Measurements from ENCODE around the gene XPA. TPM values are rescaled to one million over a fixed set of nuclear protein-coding genes. Genes with fewer than 3 reads are reported as not detected.

XPA gene
- total RNA-seq, 1 donor from 2014 or later = 10.0 TPM

- peaks cover 3% of the 10 kb centered on the region for H3K9me3 Mint-ChIP-seq (ENCODE audit: unreplicated experiment)
- TF ChIP-seq, protein P1, sequence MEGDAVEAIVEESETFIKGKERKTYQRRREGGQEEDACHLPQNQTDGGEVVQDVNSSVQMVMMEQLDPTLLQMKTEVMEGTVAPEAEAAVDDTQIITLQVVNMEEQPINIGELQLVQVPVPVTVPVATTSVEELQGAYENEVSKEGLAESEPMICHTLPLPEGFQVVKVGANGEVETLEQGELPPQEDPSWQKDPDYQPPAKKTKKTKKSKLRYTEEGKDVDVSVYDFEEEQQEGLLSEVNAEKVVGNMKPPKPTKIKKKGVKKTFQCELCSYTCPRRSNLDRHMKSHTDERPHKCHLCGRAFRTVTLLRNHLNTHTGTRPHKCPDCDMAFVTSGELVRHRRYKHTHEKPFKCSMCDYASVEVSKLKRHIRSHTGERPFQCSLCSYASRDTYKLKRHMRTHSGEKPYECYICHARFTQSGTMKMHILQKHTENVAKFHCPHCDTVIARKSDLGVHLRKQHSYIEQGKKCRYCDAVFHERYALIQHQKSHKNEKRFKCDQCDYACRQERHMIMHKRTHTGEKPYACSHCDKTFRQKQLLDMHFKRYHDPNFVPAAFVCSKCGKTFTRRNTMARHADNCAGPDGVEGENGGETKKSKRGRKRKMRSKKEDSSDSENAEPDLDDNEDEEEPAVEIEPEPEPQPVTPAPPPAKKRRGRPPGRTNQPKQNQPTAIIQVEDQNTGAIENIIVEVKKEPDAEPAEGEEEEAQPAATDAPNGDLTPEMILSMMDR (IDR thresholded peaks at IDR 0.05; ENCODE audit: unreplicated experiment) = no peak
These were observed 25.2 kb upstream of the XPA start for GRCh38 chr9:97722331-97722730.

GRCh38 chr9:97721396-97721795 is 24.3 kb upstream of the XPA start:
- no peak for DNase-seq (ENCODE audit: low spot score)
- peaks cover 4% of the 10 kb centered on the region for H3K36me3 Mint-ChIP-seq (ENCODE audit: low read depth, unreplicated experiment)

More at GRCh38 chr9:97722331-97722730, 25.2 kb upstream of the XPA start:
- Mint-ChIP-seq H3K4me1 (ENCODE audit: unreplicated experiment) (no peaks in the 10 kb centered on the region), H3K36me3 (ENCODE audit: low read depth, unreplicated experiment) (peaks cover 4% of the 10 kb centered on the region), H3K4me3 (ENCODE audit: unreplicated experiment) (no peak overlapping the region), H3K27me3 (ENCODE audit: unreplicated experiment) (no peaks in the 10 kb centered on the region), H3K27ac (ENCODE audit: unreplicated experiment) (no peak overlapping the region)
- DNase-seq (ENCODE audit: low spot score) = no peak

DNA sequence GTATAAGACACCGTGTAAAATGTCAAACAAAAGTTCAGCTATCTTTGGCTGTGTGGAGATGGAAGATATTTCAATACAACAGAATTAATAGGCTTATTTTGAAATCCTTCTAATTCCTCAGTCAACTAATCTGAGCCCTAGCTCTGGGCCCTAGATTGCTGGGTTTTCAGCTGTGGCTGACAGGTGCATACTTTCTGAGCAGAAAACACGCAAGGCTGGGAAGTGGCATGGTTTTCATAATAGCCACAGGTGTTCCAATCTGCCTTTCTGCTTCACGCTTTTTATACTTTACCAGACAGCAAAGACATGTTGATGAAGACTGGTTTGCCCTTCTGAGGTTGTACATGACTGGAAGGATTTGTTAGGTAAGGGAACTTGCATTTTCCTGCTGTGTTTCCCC is 20.7 kb upstream of the XPA start:
- DNase-seq (ENCODE audit: low spot score) = no peak
- peaks cover 4% of the 10 kb centered on the region for H3K36me3 Mint-ChIP-seq (ENCODE audit: low read depth, unreplicated experiment)
- H3K4me3 Mint-ChIP-seq (ENCODE audit: unreplicated experiment) = no peak overlapping the region
- H3K27me3 Mint-ChIP-seq (ENCODE audit: unreplicated experiment) = peaks cover 2% of the 10 kb centered on the region
- TF ChIP-seq, protein P1 (IDR thresholded peaks at IDR 0.05; ENCODE audit: unreplicated experiment) = no peak
- peaks cover 3% of the 10 kb centered on the region for H3K9me3 Mint-ChIP-seq (ENCODE audit: unreplicated experiment)
- no peaks in the 10 kb centered on the region for H3K4me1 Mint-ChIP-seq (ENCODE audit: unreplicated experiment)
- H3K27ac Mint-ChIP-seq (ENCODE audit: unreplicated experiment) = no peak overlapping the region

More at GRCh38 chr9:97721396-97721795, 24.3 kb upstream of the XPA start:
- Mint-ChIP-seq H3K9me3 (ENCODE audit: unreplicated experiment) (peaks cover 3% of the 10 kb centered on the region), H3K27me3 (ENCODE audit: unreplicated experiment) (no peaks in the 10 kb centered on the region), H3K4me1 (ENCODE audit: unreplicated experiment) (no peaks in the 10 kb centered on the region), H3K4me3 (ENCODE audit: unreplicated experiment) (no peak overlapping the region), H3K27ac (ENCODE audit: unreplicated experiment) (no peak overlapping the region)
- TF ChIP-seq, protein P1 (IDR thresholded peaks at IDR 0.05; ENCODE audit: unreplicated experiment) = no peak

GRCh38 chr9:97714435-97714834 is 17.3 kb upstream of the XPA start:
- H3K9me3 Mint-ChIP-seq (ENCODE audit: unreplicated experiment) = no peaks in the 10 kb centered on the region
- H3K36me3 Mint-ChIP-seq (ENCODE audit: low read depth, unreplicated experiment) = peaks cover 4% of the 10 kb centered on the region
- no peak overlapping the region for H3K4me3 Mint-ChIP-seq (ENCODE audit: unreplicated experiment)
- H3K27ac Mint-ChIP-seq (ENCODE audit: unreplicated experiment) = no peak overlapping the region
- peaks cover 2% of the 10 kb centered on the region for H3K27me3 Mint-ChIP-seq (ENCODE audit: unreplicated experiment)
- no peaks in the 10 kb centered on the region for H3K4me1 Mint-ChIP-seq (ENCODE audit: unreplicated experiment)
- TF ChIP-seq, protein P1 (IDR thresholded peaks at IDR 0.05; ENCODE audit: unreplicated experiment) = no peak
- DNase-seq (ENCODE audit: low spot score) = no peak

DNA sequence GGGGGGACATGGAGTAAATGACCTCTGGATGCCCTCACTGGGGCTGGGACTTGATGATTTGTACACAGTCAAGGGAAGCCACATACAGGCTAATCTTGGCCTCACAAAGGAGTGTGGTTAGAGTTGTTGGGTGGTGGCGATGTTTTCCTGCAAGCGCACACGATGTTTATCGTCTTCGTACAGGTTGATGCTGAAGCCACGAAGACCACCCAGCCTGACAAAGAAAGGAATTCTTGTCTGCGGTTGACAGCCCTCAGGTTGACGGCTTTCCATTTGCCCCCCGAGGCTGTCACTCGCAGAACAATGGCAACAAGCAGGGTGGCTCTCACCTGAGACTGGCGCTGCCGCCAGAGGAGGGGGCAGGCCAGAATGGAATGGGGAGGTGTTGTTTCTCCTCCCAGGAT is 14.1 kb upstream of the XPA start:
- Mint-ChIP-seq H3K4me1 (ENCODE audit: unreplicated experiment) (no peaks in the 10 kb centered on the region), H3K27ac (ENCODE audit: unreplicated experiment) (no peak overlapping the region), H3K36me3 (ENCODE audit: low read depth, unreplicated experiment) (no peaks in the 10 kb centered on the region), H3K27me3 (ENCODE audit: unreplicated experiment) (peaks cover 2% of the 10 kb centered on the region), H3K4me3 (ENCODE audit: unreplicated experiment) (no peak overlapping the region), H3K9me3 (ENCODE audit: unreplicated experiment) (no peaks in the 10 kb centered on the region)
- TF ChIP-seq, protein P1 (IDR thresholded peaks at IDR 0.05; ENCODE audit: unreplicated experiment) = no peak
- DNase-seq (ENCODE audit: low spot score) = no peak
